ENCODE measurements around the gene CNKSR1.
A peak's percentile ranks its signal among the peaks of the same experiment; 100 is the strongest.
"Not testable (repeated sequence)": the region's sequence is repeated elsewhere in the genome, so short reads cannot be mapped to it uniquely, and the experiment has no call there.

CNKSR1 gene

GRCh38 chr1:26230682-26231081 lies 53.4 kb downstream of the CNKSR1 start:
- not testable (repeated sequence) for DNase-seq

DNA sequence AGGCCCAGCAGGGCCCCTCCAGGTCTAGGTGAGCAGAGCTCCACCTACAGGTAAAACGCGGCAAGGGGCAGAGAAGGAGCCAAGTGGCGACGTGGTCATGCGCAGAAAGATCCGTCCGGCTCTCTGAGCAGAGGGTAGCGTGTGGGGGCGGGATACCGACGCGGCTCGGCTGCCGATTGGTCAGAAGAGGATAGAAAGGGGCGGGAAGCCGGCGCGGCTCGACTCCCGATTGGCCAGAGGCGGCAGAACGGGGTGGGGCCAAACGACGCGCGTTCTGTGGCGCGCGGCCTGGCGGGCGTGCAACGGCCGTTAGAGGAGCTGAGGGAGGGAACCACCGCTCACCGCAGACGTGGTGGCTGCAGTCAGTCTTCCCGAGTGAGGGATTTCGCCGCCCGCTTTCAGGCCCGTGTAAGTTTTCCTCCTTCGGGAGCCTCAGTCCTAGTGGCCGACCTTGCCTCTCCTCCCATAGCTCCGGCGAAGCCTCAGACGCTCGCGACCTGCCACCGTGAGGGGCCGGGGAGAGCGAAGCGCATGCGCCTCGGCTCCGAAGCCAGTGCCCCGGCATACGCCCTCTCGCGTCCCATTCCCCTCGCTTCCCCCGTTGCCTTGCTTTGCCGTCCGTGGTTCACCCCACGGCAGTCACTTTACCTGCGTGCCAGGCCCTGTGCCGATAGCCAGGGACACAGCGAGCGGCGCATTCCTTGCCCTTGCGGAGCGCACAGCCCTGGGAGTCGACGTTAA lies 56.8 kb downstream of the CNKSR1 start, which contains the start of gene CEP85:
CEP85 (plus strand) TSS at position 298 of the 741 bp plus-strand sequence. CDS start 5,584 bp downstream, outside the sequence.
- peak; percentile 97 for DNase-seq

DNA sequence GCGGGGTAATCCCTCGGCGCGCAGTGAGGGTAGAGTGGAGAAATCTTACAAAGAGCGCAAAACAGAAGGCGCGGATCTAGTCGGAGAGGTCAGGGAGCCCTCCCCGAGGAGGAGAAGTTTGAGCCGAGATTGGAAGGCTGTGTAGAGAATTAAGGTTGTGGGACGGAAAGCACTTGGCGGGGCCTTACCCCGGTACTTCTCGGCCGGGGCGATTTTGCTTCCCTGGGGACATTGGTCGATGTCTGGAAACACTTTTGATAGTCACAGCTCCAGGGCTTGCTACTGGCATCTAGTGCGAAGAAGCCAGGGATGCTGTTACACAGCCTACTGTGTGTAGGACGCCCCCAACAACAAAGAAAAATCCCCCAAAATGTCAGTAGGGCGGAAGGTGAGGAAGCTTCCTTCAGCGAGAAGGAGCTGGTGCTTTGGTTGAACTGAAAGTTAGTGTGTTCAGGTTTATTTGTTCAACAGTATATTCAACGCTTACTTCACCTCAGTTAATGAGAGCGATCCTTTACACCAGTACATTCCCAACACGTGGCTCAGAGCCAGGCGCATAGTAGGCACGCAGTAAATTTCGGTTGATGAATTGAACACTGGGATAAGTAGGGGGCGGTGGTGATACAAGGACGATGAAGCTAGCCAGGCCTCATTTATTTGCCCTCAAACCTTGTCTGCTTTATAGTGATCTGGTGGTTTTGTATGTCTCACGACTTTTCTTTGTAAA lies 57.5 kb downstream of the CNKSR1 start:
- DNase-seq, result peak; percentile 33

- DNase-seq, result no peak
Measured at GRCh38 chr1:26237230-26237966, 60.1 kb downstream of the CNKSR1 start.
